A673 (cell line): ENCODE data around the gene LAS1L. TPM values are rescaled to one million over a fixed set of nuclear protein-coding genes. Genes with fewer than 3 reads are reported as not detected.
"Not testable (repeated sequence)": the region's sequence is repeated elsewhere in the genome, so short reads cannot be mapped to it uniquely, and the experiment has no call there.

ENCODE experiments used
- BruUV-seq: library from RNA; stranded (reverse); fragments of 400-500 nt; replicated peaks from 2 replicates; lab custom pipeline; 2021; lab: Mats Ljungman, UMichigan
- CTCF ChIA-PET: fragments of 300-600 bp; sonication (Branson Sonifier 250); formaldehyde crosslinking; loops from one replicate; lab custom pipeline; 2022; ENCODE audit warnings: antibody characterized with exemption; lab: Charles Lee
- POLR2A ChIA-PET: fragments of 300-600 bp; sonication (Branson Sonifier 250); formaldehyde crosslinking; loops from one replicate; lab custom pipeline; 2022; ENCODE audit warnings: antibody characterized with exemption; ENCODE audit not compliant: low non-redundant PET; lab: Charles Lee
- DNase-seq: peaks from one replicate; pipeline ENCODE4 v3.0.0-alpha.2; 2015; ENCODE audit warnings: low spot score
- H3K27ac ChIP-seq: fragments of 200-600 bp; sonication (generic); 2 replicates; pipeline ENCODE4 v1.5.1; 2016; ENCODE audit warnings: mixed run types, low read depth, mild to moderate bottlenecking, mixed read lengths, antibody characterized with exemption, low read length; ENCODE audit not compliant: poor library complexity, severe bottlenecking
- H3K27me3 ChIP-seq: fragments of 200-600 bp; sonication (generic); replicated peaks from 2 replicates; pipeline ENCODE4 v1.6.1; 2017; ENCODE audit warnings: mixed run types, low read depth, mild to moderate bottlenecking, mixed read lengths, antibody characterized with exemption, low read length; ENCODE audit not compliant: insufficient read depth, poor library complexity
- H3K36me3 ChIP-seq: fragments of 200-600 bp; sonication (generic); 2 replicates; pipeline ENCODE4 v1.6.1; 2016; ENCODE audit warnings: mixed run types, mild to moderate bottlenecking, mixed read lengths, antibody characterized with exemption, low read length; ENCODE audit not compliant: insufficient read depth, poor library complexity, severe bottlenecking
- H3K4me1 ChIP-seq: fragments of 200-600 bp; sonication (generic); 2 replicates; pipeline ENCODE4 v1.6.1; 2017; ENCODE audit warnings: mixed run types, mild to moderate bottlenecking, mixed read lengths, antibody characterized with exemption, low read length; ENCODE audit not compliant: insufficient read depth, poor library complexity, severe bottlenecking
- H3K4me3 ChIP-seq: fragments of 200-600 bp; sonication (generic); 2 replicates; pipeline ENCODE4 v1.5.1; 2016; ENCODE audit warnings: low read depth, mixed run types, mild to moderate bottlenecking, mixed read lengths, low read length; ENCODE audit not compliant: poor library complexity, severe bottlenecking
- H3K9me3 ChIP-seq: fragments of 200-600 bp; sonication (generic); 2 replicates; pipeline ENCODE4 v1.6.1; 2016; ENCODE audit warnings: mixed run types, low read depth, mild to moderate bottlenecking, mixed read lengths, antibody characterized with exemption, low read length; ENCODE audit not compliant: poor library complexity, severe bottlenecking
- CTCF ChIP-seq: fragments of 300-800, 200-600 bp; sonication (generic); conservative IDR thresholded peaks from 2 replicates; pipeline ENCODE4 v1.5.1; 2017; ENCODE audit warnings: low read depth, mild to moderate bottlenecking, antibody characterized with exemption, low read length, moderate library complexity, mixed read lengths
- EZH2 ChIP-seq: fragments of 200-600 bp; sonication (generic); IDR thresholded peaks from 2 replicates; pipeline ENCODE4 v1.6.1; 2017; ENCODE audit warnings: borderline replicate concordance, low read depth, mild to moderate bottlenecking, mixed read lengths, antibody characterized with exemption, low read length; ENCODE audit not compliant: poor library complexity, severe bottlenecking
- intact Hi-C: fragments of 100-400 bp; cut with micrococcal nuclease; formaldehyde crosslinking; loops from one replicate; pipeline ENCODE4 v1.10.0; 2022; ENCODE audit not compliant: unreplicated experiment
- total RNA-seq: library from RNA; stranded (reverse); gene quantifications from 2 replicates; pipeline ENCODE4 v1.2.3, GENCODE V29; 2021

The LAS1L gene
- total RNA-seq, 1 experiment from 2014 or later = 66.9 TPM

DNA sequence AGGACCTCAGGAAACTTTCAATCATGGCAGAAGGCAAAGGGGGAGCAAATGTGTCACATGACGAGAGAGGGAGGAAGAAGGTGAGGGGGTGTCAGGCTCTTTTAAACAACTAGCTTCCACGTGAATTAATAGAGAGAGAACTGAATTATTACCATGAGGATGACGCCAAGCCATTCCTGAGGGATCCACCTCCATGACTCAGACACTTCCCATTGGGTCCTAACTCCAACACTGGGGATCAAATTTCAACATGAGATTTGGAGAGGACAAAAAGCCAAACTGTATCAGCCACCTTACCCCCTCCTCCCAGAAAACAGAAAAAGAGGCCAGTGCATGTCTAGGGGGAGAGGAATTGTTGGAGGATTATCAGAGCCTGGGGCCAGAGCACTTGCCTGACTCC is 40.4 kb upstream of the LAS1L start:
- no peaks in the 10 kb centered on the region for H3K27me3 ChIP-seq
- intact Hi-C loops = no loop called here
- peak; percentile 20 for DNase-seq
- POLR2A ChIA-PET = no interaction called here
- no peak overlapping the region for H3K4me3 ChIP-seq
- H3K27ac ChIP-seq = no peak overlapping the region
- H3K9me3 ChIP-seq = no peaks in the 10 kb centered on the region
- no peaks in the 10 kb centered on the region for H3K4me1 ChIP-seq
- BruUV-seq = no TSS peak
- no peak for TF ChIP-seq CTCF
- no peak for TF ChIP-seq EZH2
- CTCF ChIA-PET = no interaction called here
- H3K36me3 ChIP-seq = no peaks in the 10 kb centered on the region

DNA sequence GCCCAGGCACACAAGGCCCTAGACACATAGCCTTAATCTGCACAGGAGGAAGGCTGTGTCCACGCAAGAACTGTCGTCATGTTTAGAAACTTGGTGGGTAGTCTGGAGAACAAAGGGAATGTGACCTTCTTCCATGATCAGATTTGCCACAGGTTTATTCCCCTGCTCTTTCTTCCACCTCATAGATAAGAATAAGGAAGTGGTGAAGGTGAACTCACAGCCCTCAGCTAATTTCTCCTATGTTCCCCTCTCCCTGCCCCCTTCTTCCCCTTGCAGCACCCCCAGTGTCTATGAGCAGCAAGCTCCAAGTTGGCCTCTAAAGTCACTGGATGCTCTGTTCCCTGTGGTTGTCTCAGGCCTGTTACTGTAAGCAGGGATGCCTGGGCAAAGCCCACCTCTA is 39.8 kb upstream of the LAS1L start:
- TF ChIP-seq EZH2 (no peak), CTCF (no peak)
- no peaks in the 10 kb centered on the region for H3K36me3 ChIP-seq
- intact Hi-C loops = no loop called here
- H3K9me3 ChIP-seq = no peaks in the 10 kb centered on the region
- no peak for DNase-seq
- H3K27me3 ChIP-seq = no peaks in the 10 kb centered on the region
- H3K4me1 ChIP-seq = no peaks in the 10 kb centered on the region
- no TSS peak for BruUV-seq
- no peak overlapping the region for H3K27ac ChIP-seq
- ChIA-PET CTCF (no interaction called here), POLR2A (no interaction called here)
- no peak overlapping the region for H3K4me3 ChIP-seq

- ChIA-PET CTCF (no interaction called here), POLR2A (no interaction called here)
- no peak for TF ChIP-seq EZH2
- no peak for TF ChIP-seq CTCF
- H3K4me3 ChIP-seq = no peak overlapping the region
- no peak overlapping the region for H3K27ac ChIP-seq
- no peaks in the 10 kb centered on the region for H3K9me3 ChIP-seq
- no peaks in the 10 kb centered on the region for H3K4me1 ChIP-seq
- no peak for DNase-seq
- no TSS peak for BruUV-seq
- intact Hi-C loops = no loop called here
- no peaks in the 10 kb centered on the region for H3K36me3 ChIP-seq
- no peaks in the 10 kb centered on the region for H3K27me3 ChIP-seq
These were observed 38.4 kb upstream of the LAS1L start for GRCh38 chrX:65572971-65573370.

DNA sequence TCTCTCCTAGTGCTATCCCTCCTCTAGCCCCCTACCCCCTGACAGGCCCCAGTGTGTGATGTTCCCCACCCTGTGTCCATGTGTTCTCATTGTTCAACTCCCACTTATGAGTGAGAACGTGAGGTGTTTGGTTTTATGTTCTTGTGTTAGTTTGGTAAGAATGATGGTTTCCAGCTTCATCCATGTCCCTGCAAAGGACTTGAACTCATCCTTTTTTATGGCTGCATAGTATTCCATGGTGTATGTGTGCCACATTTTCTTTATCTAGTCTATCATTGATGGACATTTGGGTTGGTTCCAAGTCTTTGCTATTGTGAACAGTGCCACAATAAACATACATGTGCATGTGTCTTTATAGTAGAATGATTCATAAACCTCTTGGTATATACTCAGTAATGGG is 28.3 kb upstream of the LAS1L start:
- H3K27ac ChIP-seq, H3K27me3 ChIP-seq, H3K9me3 ChIP-seq, H3K4me3 ChIP-seq, H3K4me1 ChIP-seq, H3K36me3 ChIP-seq, CTCF ChIA-PET, POLR2A ChIA-PET, BruUV-seq, DNase-seq, intact Hi-C loops: not testable (repeated sequence)
